DND-41 (cell line): Measurements from ENCODE around the gene CEP95.

Experiments
- ATAC-seq: fragments of 200-7000 bp; cut with Tn5 transposase; 3 replicates; pipeline ENCODE4 v1.9.1; 2021; ENCODE audit warnings: low read depth; ENCODE audit not compliant: insufficient read depth
- DNase-seq: peaks from one replicate; pipeline ENCODE4 v3.0.0-alpha.2; 2020
- H2AFZ ChIP-seq: 2 replicates; pipeline ENCODE4 v1.6.0; 2012; ENCODE audit warnings: low read depth, low read length
- H3K27ac ChIP-seq: 2 replicates; pipeline ENCODE4 v1.5.1; 2012; ENCODE audit warnings: low read length, inconsistent platforms
- H3K27me3 ChIP-seq: fragments of 200-600 bp; sonication (generic); 2 replicates; pipeline ENCODE4 v1.6.0; 2012; ENCODE audit warnings: low read length, mild to moderate bottlenecking, inconsistent platforms; ENCODE audit not compliant: insufficient read depth, poor library complexity
- H3K36me3 ChIP-seq: 2 replicates; pipeline ENCODE4 v1.5.1; 2012; ENCODE audit warnings: low read length, inconsistent platforms; ENCODE audit not compliant: insufficient read depth
- H3K4me1 ChIP-seq: 2 replicates; pipeline ENCODE4 v1.5.1; 2012; ENCODE audit warnings: mild to moderate bottlenecking, low read length; ENCODE audit not compliant: insufficient read depth
- H3K4me2 ChIP-seq: 2 replicates; pipeline ENCODE4 v1.6.0; 2012; ENCODE audit warnings: mild to moderate bottlenecking, moderate library complexity, low read length, inconsistent platforms; ENCODE audit not compliant: insufficient read depth
- H3K4me3 ChIP-seq, 2 experiments: fragments of 200-600 bp in 1 of 2; shearing (Covaris generic) in 1 of 2; 2 replicates each; pipeline ENCODE4 v1.5.1; 2012 to 2016; ENCODE audit warnings: inconsistent platforms in 2 of 2, low read length in 2 of 2, mild to moderate bottlenecking in 2 of 2, low read depth in 1 of 2, moderate library complexity in 1 of 2
- H3K79me2 ChIP-seq: 2 replicates; pipeline ENCODE4 v1.6.0; 2012; ENCODE audit warnings: low read length, inconsistent platforms; ENCODE audit not compliant: insufficient read depth
- H3K9ac ChIP-seq: 2 replicates; pipeline ENCODE4 v1.6.0; 2012; ENCODE audit warnings: low read depth, mild to moderate bottlenecking, inconsistent platforms, low read length, moderate library complexity
- H3K9me3 ChIP-seq: 2 replicates; pipeline ENCODE4 v1.5.1; 2012; ENCODE audit warnings: low read length, moderate library complexity, mild to moderate bottlenecking, inconsistent platforms; ENCODE audit not compliant: insufficient read depth, severe bottlenecking
- H4K20me1 ChIP-seq: 2 replicates; pipeline ENCODE4 v1.6.0; 2012; ENCODE audit warnings: low read length; ENCODE audit not compliant: insufficient read depth
- CTCF ChIP-seq: IDR thresholded peaks from 2 replicates; pipeline ENCODE4 v1.5.1; 2012; ENCODE audit warnings: borderline replicate concordance, low read length, moderate library complexity, mild to moderate bottlenecking; ENCODE audit not compliant: poor library complexity, severe bottlenecking; ENCODE audit errors: extremely low read depth
- EZH2 ChIP-seq: IDR thresholded peaks from 3 replicates; pipeline ENCODE4 v1.6.1; 2012; ENCODE audit warnings: borderline replicate concordance, low read depth, mild to moderate bottlenecking, moderate library complexity, low read length, inconsistent platforms; ENCODE audit not compliant: severe bottlenecking

Gene CEP95

GRCh38 chr17:64472564-64472963 is 34.2 kb upstream of the CEP95 start:
- Histone ChIP-seq H3K27ac (no peak overlapping the region), H4K20me1 (no peaks in the 10 kb centered on the region), H3K9me3 (no peaks in the 10 kb centered on the region), H3K9ac (no peak overlapping the region), H3K4me2 (no peak overlapping the region), H3K4me1 (no peaks in the 10 kb centered on the region), H3K36me3 (peaks cover 6% of the 10 kb centered on the region; the same call in 1 of the 2 replicates), H2AFZ (no peak overlapping the region), H3K79me2 (no peaks in the 10 kb centered on the region), H3K27me3 (no peaks in the 10 kb centered on the region), H3K4me3 (no peak overlapping the region)
- DNase-seq (no peak), ATAC-seq (no peak)
- TF ChIP-seq EZH2 (no peak), CTCF (no peak)

DNA sequence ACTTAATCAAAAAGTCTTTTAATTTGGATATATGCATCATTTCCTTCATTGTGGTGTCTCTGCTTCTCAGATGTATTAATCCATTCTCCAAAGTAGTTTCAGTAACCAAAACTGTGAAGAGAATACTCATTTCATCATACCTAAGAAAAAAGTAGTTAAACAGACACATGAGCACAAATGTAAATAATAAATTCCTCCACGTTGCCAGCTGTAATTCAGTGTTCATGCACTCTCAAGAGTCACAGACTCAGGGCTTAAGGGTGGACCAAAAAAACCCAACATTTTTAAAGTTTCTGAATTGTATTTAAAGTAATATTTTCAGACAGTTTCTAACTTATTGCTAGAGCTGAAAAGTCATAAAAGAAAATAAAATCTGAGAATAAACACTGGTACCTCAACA is 28.9 kb upstream of the CEP95 start:
- Histone ChIP-seq H2AFZ (no peak overlapping the region), H3K4me2 (no peak overlapping the region), H3K79me2 (no peaks in the 10 kb centered on the region), H3K9me3 (no peaks in the 10 kb centered on the region), H3K9ac (no peak overlapping the region), H3K27ac (no peak overlapping the region), H3K27me3 (no peaks in the 10 kb centered on the region), H4K20me1 (no peaks in the 10 kb centered on the region), H3K4me1 (no peaks in the 10 kb centered on the region), H3K36me3 (peaks cover 22% of the 10 kb centered on the region), H3K4me3 (no peak overlapping the region)
- ATAC-seq (no peak), DNase-seq (no peak)
- TF ChIP-seq CTCF (no peak), EZH2 (no peak)

DNA sequence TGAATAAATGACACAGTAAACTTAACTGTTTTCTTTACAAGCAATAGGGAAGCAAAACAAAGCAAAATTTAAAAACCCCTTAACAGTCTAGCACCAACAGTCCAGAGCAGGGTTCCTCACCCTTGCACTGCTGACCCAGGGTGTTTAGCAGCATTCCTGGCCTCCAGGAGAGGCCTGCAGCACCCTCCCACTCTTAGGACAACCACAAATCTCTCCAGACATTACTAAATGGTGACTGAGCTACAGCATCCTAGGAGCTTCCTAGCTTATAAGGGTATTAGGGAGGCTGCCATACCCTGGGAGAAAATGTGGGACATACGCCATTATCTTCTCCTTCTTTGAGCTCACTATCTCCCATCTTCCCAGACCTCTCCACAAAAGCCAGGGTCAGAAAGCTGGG is 25.8 kb upstream of the CEP95 start:
- no peaks in the 10 kb centered on the region for H3K4me1 ChIP-seq
- H3K9ac ChIP-seq, result no peak overlapping the region
- no peaks in the 10 kb centered on the region for H3K27me3 ChIP-seq
- no peaks in the 10 kb centered on the region for H4K20me1 ChIP-seq
- no peak overlapping the region for H2AFZ ChIP-seq
- TF ChIP-seq CTCF (no peak), EZH2 (no peak)
- DNase-seq, result no peak
- ATAC-seq, result no peak
- H3K79me2 ChIP-seq, result no peaks in the 10 kb centered on the region
- H3K36me3 ChIP-seq, result peaks cover 46% of the 10 kb centered on the region
- no peaks in the 10 kb centered on the region for H3K9me3 ChIP-seq
- no peak overlapping the region for H3K27ac ChIP-seq
- no peak overlapping the region for H3K4me3 ChIP-seq
- H3K4me2 ChIP-seq, result no peak overlapping the region

GRCh38 chr17:64484380-64484779 is 22.4 kb upstream of the CEP95 start:
- Histone ChIP-seq H3K4me2 (no peak overlapping the region), H3K9ac (no peak overlapping the region), H2AFZ (no peak overlapping the region), H3K27me3 (no peaks in the 10 kb centered on the region), H3K4me1 (no peaks in the 10 kb centered on the region), H3K36me3 (peaks cover 47% of the 10 kb centered on the region), H3K9me3 (no peaks in the 10 kb centered on the region), H3K79me2 (no peaks in the 10 kb centered on the region), H4K20me1 (no peaks in the 10 kb centered on the region), H3K27ac (no peak overlapping the region), H3K4me3 (no peak overlapping the region)
- TF ChIP-seq EZH2, result no peak
- no peak for TF ChIP-seq CTCF
- ATAC-seq (no peak), DNase-seq (no peak)
